HG03135 (cell line): Measurements from ENCODE around the gene CHCHD6.

Experiments used
- ATAC-seq: cut with Tn5 transposase; IDR thresholded peaks from one replicate; pipeline ENCODE4 v1.9.1; 2021; ENCODE audit warnings: mild to moderate bottlenecking, moderate library complexity; ENCODE audit not compliant: unreplicated experiment

CHCHD6 gene

DNA sequence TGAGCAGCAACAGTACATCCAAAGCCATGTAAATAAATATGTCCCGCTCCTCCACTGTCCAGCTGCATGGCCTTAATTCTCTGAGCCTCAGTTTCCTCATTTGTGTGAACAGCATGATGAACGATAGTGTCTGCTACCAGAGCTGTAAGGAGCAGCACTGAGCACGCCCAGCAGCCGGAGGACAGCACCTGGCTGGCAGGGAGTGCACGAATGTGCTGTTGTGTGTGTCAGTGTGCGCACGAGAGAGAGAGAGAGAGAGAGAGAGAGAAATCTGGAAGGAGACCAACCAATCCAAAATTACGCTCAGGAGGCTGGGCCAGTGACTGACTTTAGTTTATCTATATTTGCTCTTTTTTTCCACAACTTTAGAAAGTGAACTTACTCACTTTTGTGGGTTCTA lies 252.3 kb downstream of the CHCHD6 start:
- ATAC-seq, result no peak

- no peak for ATAC-seq
These were observed 253.0 kb downstream of the CHCHD6 start for GRCh38 chr3:126956866-126957650.

- ATAC-seq, result no peak
These were observed 254.0 kb downstream of the CHCHD6 start for GRCh38 chr3:126957776-126958637.

DNA sequence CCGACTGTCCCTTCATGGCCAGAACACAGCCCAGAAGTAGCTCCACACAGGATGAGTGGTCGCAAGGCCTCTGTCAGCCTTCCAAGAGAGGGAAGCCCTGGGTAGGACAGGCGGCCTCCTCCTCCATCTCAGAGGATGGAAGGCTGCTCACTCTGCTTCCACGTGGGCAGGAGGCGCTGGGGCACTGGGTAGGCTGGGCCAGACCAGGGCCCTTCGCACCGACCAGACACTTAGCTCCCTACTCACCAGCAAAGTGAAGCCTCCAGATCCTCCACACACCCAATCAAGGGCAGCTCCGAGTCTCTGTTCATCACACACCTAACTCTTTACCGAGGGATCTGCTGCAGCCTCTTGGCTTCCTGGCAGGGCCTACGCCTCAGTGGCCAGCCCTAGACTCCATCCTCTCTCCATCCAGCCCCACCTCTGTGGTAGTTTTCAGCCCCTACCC lies 254.6 kb downstream of the CHCHD6 start:
- ATAC-seq, result no peak

GRCh38 chr3:126959136-126959920 lies 255.3 kb downstream of the CHCHD6 start:
- ATAC-seq, result no peak

GRCh38 chr3:126959921-126960603 lies 256.0 kb downstream of the CHCHD6 start:
- no peak for ATAC-seq

DNA sequence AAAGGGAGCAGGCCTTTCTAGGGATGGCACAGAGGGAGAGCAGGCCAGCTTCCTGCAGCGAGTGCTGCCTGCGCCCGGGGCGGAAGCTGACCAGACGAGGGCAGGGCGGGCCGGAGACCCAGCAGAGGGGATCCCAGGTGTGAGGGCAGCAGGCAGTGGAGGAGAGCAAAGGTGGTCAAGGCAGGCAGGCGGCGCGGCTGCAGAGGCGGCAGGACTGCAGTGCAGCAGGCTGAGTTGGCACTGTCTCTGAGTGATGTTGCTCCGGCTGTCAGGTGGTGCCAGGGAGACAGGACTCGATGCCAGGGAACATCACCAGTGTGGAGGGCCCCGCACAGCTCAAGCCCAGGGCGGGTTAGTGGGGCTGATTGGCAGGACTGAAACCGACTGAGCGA lies 256.6 kb downstream of the CHCHD6 start:
- ATAC-seq, result no peak

DNA sequence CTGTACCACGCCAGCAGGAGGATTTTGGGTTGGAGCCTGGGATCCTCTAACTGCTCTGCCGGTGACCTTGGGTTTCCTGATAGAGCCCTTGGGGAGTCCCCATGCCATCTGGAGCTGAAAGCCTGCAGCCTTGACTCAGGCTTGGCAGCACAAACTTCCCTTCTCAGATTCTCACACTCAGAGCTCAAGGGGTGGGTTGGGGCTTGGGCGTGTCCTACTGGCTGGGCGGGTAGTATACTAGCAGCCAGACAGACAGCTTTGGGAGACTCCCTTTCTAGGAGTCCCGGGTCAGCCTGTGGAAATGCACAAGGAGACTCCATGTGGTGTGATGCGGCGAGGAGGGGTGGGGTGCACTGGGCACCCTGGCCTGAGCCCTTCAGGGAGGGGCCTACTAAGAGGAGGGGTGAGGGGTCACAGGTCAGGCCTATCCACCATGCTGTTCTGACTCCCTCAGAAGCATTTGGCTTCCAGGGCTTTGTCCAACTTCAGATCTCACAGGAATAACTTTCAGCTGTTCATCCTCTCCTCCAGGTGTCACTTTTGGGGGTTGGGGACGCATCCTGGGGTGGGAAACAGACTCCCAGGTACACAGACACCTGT lies 257.3 kb downstream of the CHCHD6 start:
- no peak for ATAC-seq

- ATAC-seq, result no peak
These were observed 257.9 kb downstream of the CHCHD6 start for GRCh38 chr3:126961791-126962461.

GRCh38 chr3:126962756-126963155 lies 258.7 kb downstream of the CHCHD6 start:
- ATAC-seq, result no peak

GRCh38 chr3:126963261-126964190 lies 259.5 kb downstream of the CHCHD6 start:
- ATAC-seq, result no peak

DNA sequence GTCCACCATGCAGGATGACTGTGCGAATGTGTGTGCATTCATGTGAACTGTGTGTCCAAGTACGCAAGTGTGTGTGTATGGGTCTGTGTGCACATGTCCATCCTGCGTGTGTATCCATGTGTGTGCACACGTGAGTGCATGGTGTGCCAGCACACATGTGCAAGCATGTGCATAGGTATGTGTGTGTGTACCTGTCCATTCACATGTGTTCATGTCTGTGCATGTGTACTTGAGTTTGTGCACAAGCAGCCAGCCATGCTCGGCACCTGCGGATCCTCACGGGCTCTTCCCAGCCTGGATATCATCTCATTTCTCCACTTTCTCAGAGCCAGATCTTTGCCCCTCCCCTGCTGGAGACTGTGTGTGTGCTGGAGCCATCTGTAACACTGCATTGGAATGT lies 260.2 kb downstream of the CHCHD6 start:
- no peak for ATAC-seq

DNA sequence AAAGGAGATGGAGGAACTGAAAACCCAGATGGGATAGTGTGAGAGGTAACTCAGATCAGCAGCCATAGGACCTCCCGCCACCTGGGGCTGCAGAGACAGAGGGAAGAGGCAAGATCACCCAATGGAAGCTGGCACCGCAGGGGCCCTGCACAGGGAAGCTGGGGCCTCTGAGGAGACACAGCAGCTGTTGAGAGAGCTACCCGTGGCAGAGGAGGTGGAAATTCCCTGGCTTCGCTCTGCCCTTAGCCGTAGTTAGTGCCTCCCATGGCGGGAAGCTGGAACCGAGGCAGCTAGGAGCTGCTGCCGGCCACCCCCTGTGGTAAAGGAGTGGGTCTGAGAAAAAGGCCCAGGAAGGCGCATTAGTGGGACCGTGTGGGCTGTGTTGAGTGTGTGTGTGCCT lies 260.9 kb downstream of the CHCHD6 start:
- ATAC-seq, result no peak

GRCh38 chr3:126965526-126966080 lies 261.6 kb downstream of the CHCHD6 start:
- no peak for ATAC-seq

DNA sequence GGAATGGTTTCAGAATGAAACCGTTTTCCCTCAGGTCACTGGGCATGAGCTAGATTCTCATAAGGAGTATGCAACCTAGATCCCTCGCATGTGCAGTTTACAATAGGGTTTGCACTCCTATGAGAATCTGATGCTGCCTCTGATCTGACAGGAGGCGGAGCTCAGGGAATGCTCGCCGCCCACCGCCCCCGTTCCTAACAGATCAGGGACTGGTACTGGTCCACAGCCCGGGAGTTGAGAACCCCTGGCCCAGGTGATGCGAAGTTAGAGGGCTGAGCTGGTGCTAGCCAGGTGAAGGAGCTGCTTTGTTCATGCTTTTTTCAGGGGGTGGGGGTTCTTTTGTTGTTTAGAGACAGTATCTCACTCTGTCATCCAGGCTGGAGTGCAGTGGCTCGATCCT lies 263.3 kb downstream of the CHCHD6 start:
- no peak for ATAC-seq

GRCh38 chr3:126968391-126969390 lies 264.7 kb downstream of the CHCHD6 start:
- no peak for ATAC-seq

DNA sequence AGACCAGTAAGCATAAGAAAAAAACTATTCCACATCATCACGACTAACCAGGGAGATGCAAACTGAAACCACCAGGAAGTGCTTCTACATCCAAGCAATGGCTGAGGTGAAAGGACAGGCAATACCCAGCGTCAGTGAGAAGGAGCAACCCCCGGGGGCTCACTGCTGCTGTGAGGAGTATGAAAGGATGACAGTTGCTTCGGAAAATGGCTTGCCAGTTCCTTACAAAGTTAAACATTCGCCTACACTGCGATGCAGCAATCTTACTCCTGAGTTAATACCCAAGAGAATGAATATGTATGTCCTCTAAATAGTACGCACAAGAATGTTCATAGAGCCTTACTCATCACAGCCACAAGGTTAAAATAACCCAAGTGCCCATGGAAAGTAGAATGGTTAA lies 265.5 kb downstream of the CHCHD6 start:
- no peak for ATAC-seq
